ENCODE results near the gene RNF144B.

The RNF144B gene

DNA sequence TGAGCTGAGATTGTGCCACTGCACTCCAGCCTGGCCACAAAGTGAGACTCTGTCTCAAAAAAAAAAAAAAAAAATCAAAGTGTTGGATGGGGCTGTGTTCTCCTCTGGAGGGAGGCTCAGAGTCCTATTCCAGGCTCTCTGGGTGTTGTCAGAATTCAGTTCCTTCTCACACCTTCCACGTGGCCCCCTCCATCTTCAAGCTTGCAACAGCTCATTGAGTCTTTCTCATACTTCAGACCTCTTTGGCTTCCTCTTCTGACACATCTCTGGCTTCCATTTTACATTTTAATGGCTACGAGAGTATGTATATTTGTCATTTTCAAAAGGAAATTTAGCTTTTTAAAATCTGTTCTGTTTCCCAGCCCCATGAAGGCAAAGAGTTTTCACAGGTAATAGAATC lies 85.8 kb downstream of the RNF144B start:
- Histone ChIP-seq H3K4me3 (ENCODE audit: low read depth, low read length) (no peak overlapping the region), H3K27me3 (ENCODE audit: control insufficient read depth, insufficient read depth, low read length) (no peaks in the 10 kb centered on the region), H3K4me1 (ENCODE audit: control insufficient read depth, insufficient read depth, low read length) (peaks cover 3% of the 10 kb centered on the region), H3K36me3 (ENCODE audit: control insufficient read depth, insufficient read depth, low read length) (no peaks in the 10 kb centered on the region), H3K9ac (ENCODE audit: low read depth, low read length) (no peak overlapping the region), H3K9me3 (ENCODE audit: control insufficient read depth, insufficient read depth, low read length) (no peaks in the 10 kb centered on the region)

DNA sequence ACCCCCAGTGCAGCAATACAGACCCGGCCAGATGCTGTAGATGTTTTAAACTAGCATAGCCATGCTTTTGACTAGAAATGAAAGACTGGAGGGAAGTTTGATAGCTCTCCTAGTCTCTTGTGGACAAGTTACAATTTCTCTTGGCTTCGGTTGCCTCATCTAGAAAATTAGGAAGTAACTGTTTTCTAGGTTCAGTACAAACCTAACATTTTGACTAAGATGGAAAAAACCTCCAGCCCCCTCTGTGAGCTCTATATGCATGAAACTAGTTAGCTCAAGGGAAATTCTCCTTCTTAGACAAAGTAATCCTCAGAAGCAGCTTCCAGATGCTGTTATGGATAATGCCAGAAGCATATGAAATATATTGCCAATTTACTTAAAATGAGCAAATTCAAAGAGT lies 86.6 kb downstream of the RNF144B start:
- peaks cover 3% of the 10 kb centered on the region for H3K4me1 ChIP-seq (ENCODE audit: control insufficient read depth, insufficient read depth, low read length)
- H3K9ac ChIP-seq (ENCODE audit: low read depth, low read length) = no peak overlapping the region
- H3K4me3 ChIP-seq (ENCODE audit: low read depth, low read length) = no peak overlapping the region
- no peaks in the 10 kb centered on the region for H3K36me3 ChIP-seq (ENCODE audit: control insufficient read depth, insufficient read depth, low read length)
- H3K27me3 ChIP-seq (ENCODE audit: control insufficient read depth, insufficient read depth, low read length) = no peaks in the 10 kb centered on the region
- H3K9me3 ChIP-seq (ENCODE audit: control insufficient read depth, insufficient read depth, low read length) = no peaks in the 10 kb centered on the region

DNA sequence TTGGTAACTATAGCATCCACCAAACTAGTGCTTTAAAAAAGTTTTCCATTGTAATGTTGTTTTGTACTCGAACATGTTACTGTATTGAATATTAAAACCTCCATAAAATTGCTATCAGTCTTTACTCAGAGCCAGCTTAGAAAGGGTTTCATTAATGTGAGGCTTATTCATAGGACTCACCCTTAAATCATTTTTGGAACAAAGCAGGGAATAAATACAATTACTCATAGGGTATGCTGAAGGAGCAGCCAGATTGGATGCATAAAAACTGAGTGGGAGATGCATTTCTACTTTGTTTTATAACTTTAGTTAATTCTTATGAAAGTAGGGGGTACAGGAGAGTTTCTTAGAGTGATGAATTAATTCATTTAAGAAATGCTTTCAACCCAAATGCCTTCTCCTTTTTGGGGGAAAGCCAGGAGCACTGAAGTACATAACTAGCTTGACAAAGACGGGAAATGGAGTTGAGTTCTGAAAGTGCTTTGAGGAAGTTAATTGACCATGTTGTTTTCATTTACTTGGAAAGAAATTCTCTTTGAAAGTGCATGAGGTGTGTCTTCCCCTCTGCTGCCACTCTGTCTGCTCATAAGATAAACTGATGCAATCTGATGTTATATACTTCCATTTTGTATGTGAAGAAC lies 90.3 kb downstream of the RNF144B start:
- Histone ChIP-seq H3K4me1 (ENCODE audit: control insufficient read depth, insufficient read depth, low read length) (no peaks in the 10 kb centered on the region), H3K4me3 (ENCODE audit: low read depth, low read length) (no peak overlapping the region), H3K9ac (ENCODE audit: low read depth, low read length) (no peak overlapping the region), H3K9me3 (ENCODE audit: control insufficient read depth, insufficient read depth, low read length) (no peaks in the 10 kb centered on the region), H3K36me3 (ENCODE audit: control insufficient read depth, insufficient read depth, low read length) (no peaks in the 10 kb centered on the region), H3K27me3 (ENCODE audit: control insufficient read depth, insufficient read depth, low read length) (no peaks in the 10 kb centered on the region)

DNA sequence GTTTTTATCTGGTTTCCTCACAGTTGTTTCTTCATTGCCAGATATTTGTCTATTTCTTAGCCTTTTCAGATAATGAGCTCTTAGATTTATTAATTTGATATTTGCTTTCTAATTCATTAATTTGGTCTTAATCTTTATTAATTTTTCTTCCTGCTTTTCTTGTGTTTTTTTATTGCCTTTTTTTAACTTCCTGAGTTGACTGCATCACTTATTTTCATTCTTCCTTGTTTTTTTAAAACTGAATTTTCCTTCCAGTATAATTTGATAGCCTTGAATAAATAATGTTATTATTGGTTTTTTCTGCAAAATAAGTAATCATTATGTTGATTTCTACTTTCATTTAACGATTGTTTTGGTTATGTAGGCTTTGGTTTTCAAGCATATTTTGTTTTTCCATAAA lies 91.5 kb downstream of the RNF144B start:
- Histone ChIP-seq H3K9ac (ENCODE audit: low read depth, low read length) (no peak overlapping the region), H3K9me3 (ENCODE audit: control insufficient read depth, insufficient read depth, low read length) (no peaks in the 10 kb centered on the region), H3K36me3 (ENCODE audit: control insufficient read depth, insufficient read depth, low read length) (no peaks in the 10 kb centered on the region), H3K4me3 (ENCODE audit: low read depth, low read length) (no peak overlapping the region), H3K27me3 (ENCODE audit: control insufficient read depth, insufficient read depth, low read length) (no peaks in the 10 kb centered on the region), H3K4me1 (ENCODE audit: control insufficient read depth, insufficient read depth, low read length) (no peaks in the 10 kb centered on the region)

DNA sequence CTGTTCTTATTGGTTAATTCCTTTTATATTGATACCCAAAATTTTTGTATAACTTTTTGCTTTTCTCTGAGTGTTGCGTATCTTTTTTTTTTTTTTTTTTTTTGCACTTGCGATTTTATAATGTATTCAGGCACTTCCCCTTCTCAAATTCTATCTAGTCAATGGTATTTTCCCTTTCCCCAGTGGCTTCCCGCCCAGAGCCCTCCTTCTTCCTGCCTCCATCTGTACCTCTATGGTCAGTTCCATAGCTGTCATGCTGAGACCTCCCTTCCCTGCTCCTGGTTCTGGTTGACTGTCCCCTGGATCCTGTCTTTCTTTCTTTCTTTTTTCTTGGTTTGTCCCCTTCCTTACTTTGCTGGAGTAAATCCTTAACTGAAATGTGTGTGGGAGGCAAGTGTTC lies 94.7 kb downstream of the RNF144B start:
- Histone ChIP-seq H3K27me3 (ENCODE audit: control insufficient read depth, insufficient read depth, low read length) (no peaks in the 10 kb centered on the region), H3K9me3 (ENCODE audit: control insufficient read depth, insufficient read depth, low read length) (no peaks in the 10 kb centered on the region), H3K36me3 (ENCODE audit: control insufficient read depth, insufficient read depth, low read length) (no peaks in the 10 kb centered on the region), H3K4me1 (ENCODE audit: control insufficient read depth, insufficient read depth, low read length) (no peaks in the 10 kb centered on the region), H3K4me3 (ENCODE audit: low read depth, low read length) (no peak overlapping the region), H3K9ac (ENCODE audit: low read depth, low read length) (no peak overlapping the region)

DNA sequence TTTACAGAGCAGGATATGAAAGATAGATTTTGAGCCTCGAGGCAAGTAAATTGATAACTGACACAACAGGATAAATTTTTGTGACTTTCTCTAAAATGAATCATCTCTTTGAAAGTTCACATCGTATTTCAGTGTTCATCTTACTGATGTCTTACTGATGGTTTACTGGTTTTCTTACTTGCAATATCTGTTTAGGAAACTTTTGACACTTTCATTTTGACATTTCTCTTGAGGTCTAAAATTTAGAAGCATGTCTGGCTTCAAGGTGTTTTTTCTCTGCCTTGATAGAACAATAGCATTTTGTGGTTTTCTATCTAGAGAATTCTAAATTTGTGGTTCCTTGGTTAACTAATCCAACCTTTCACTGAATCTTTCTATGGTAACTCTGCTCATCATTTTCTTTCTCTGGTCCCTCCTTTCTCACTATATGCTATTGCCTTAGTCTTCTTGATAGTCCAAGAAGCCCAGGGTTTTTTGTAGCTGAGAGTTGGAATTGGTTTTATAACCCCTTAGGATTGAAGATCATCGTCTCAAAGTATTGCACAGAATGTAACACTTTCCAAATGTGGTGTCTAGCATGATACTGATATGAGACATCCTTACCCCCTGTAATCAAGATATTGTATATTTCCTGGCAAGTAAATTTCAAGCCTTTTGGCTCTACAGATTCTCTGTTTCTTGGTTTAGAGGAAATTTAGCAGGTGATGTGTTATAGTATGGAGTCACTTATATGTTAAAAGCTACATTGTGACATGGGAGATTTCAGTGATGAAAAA lies 98.7 kb downstream of the RNF144B start:
- Histone ChIP-seq H3K4me3 (ENCODE audit: low read depth, low read length) (no peak overlapping the region), H3K9me3 (ENCODE audit: control insufficient read depth, insufficient read depth, low read length) (no peaks in the 10 kb centered on the region), H3K27me3 (ENCODE audit: control insufficient read depth, insufficient read depth, low read length) (no peaks in the 10 kb centered on the region), H3K36me3 (ENCODE audit: control insufficient read depth, insufficient read depth, low read length) (no peaks in the 10 kb centered on the region), H3K9ac (ENCODE audit: low read depth, low read length) (no peak overlapping the region), H3K4me1 (ENCODE audit: control insufficient read depth, insufficient read depth, low read length) (no peaks in the 10 kb centered on the region)

DNA sequence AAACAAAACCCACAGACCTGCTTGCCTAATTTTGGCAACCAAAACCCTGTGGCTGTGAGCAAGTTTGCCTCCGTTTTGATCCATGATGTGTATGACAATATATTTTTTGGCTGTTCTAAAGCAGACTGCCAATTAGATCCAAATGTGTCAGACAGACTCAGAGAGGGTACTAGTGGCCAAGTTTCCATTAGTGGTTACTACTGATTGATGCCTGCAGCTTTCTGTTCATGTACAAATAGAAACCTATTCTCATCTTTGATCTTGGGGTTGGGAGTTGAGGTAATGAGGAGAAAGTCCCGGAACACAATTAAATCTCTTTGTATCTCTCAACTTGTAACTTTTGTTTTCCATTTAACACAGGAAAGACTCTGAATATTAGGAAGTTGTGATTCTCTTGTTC lies 100.9 kb downstream of the RNF144B start:
- Histone ChIP-seq H3K4me1 (ENCODE audit: control insufficient read depth, insufficient read depth, low read length) (no peaks in the 10 kb centered on the region), H3K4me3 (ENCODE audit: low read depth, low read length) (no peak overlapping the region), H3K36me3 (ENCODE audit: control insufficient read depth, insufficient read depth, low read length) (no peaks in the 10 kb centered on the region), H3K9me3 (ENCODE audit: control insufficient read depth, insufficient read depth, low read length) (no peaks in the 10 kb centered on the region), H3K9ac (ENCODE audit: low read depth, low read length) (no peak overlapping the region), H3K27me3 (ENCODE audit: control insufficient read depth, insufficient read depth, low read length) (no peaks in the 10 kb centered on the region)

DNA sequence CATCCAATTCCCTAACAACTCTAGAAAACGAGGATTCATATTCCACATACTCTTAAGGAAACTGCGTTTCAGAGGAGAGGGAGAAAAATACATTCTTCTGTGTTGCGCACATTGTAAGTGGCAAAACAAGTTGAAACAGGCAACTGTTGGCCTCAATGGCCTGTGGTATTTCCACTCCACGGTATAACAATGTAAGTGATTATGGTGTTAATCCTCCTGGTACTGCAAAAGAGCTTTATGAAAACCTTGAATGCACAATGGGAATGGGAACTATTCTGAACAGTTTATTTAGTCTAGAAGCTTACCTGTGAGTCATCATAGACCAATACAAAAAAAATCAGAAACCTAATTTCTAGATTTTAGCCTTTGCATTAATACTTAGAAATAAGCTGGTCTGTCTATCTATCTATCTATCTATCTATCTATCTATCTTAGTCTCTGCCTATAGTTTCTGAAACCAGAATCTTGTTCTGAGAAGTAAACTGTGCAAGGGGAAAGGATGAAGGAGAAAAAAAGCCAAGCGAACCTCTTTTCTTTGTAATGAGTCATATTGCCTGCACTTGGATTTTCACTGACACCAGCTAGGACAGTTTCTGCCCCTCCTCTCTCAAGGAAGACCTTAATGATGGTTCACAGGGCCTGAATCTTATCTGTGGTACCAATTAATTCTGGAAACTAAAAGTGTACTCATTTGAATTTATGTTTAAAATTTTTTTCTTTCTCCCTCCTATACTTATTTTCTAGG lies 101.5 kb downstream of the RNF144B start:
- Histone ChIP-seq H3K4me1 (ENCODE audit: control insufficient read depth, insufficient read depth, low read length) (no peaks in the 10 kb centered on the region), H3K9ac (ENCODE audit: low read depth, low read length) (no peak overlapping the region), H3K4me3 (ENCODE audit: low read depth, low read length) (no peak overlapping the region), H3K9me3 (ENCODE audit: control insufficient read depth, insufficient read depth, low read length) (no peaks in the 10 kb centered on the region), H3K36me3 (ENCODE audit: control insufficient read depth, insufficient read depth, low read length) (no peaks in the 10 kb centered on the region), H3K27me3 (ENCODE audit: control insufficient read depth, insufficient read depth, low read length) (no peaks in the 10 kb centered on the region)

DNA sequence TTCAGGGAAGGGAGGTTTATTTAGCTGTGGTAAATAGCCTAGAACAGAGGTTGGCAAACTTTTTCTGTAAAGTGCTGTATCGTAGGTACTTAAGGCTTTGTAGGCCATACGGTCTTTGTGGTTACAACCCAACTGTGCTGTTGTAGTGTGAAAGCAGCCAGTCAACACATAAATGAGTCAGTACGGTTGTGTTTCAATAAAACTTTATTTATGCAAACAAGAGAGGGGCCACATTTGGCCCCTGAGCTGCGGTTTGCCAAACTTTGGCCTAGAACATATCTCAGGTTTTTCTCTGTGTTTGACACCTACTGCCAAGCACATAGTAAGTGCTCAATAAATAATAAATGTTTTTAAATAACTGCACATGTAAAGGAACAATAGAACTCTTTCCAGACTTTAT lies 102.2 kb downstream of the RNF144B start:
- H3K27me3 ChIP-seq (ENCODE audit: control insufficient read depth, insufficient read depth, low read length) = no peaks in the 10 kb centered on the region
- H3K9ac ChIP-seq (ENCODE audit: low read depth, low read length) = no peak overlapping the region
- H3K4me3 ChIP-seq (ENCODE audit: low read depth, low read length) = no peak overlapping the region
- no peaks in the 10 kb centered on the region for H3K9me3 ChIP-seq (ENCODE audit: control insufficient read depth, insufficient read depth, low read length)
- H3K36me3 ChIP-seq (ENCODE audit: control insufficient read depth, insufficient read depth, low read length) = no peaks in the 10 kb centered on the region
- H3K4me1 ChIP-seq (ENCODE audit: control insufficient read depth, insufficient read depth, low read length) = no peaks in the 10 kb centered on the region

DNA sequence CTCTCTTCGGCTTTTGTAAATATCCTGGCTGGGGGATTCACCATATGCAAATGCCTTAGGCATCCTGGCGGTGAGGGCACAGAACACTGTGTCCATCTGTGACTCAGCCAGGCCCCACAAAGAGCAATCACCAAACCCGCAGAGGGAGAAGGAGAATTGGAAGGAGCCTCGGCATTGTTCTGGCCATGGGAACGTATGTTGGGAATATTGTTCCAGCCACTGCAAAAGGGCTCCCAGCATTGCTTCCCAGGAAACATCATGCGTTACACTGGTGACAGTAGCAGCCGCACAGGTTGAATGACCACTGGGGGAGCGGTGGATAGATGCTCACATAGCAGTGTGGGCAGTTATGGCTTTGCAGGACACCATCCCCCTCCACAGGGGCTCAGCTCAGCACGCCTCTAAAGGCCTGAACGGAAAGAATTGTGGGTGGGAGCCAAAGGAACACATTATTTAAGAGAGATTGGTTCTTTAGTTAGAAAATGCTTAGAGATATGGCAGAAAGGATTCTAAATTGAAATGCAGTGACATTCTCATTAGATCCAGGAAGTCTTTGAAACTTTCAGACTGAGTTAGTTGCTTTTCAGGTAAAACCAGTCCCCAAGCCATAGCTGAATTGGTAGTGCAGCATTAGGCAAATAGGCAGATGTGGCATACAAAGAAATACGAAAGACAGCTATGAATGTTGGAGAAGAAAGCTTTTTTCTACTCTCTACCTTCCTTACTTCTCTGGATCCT lies 104.3 kb downstream of the RNF144B start:
- Histone ChIP-seq H3K27me3 (ENCODE audit: control insufficient read depth, insufficient read depth, low read length) (no peaks in the 10 kb centered on the region), H3K4me3 (ENCODE audit: low read depth, low read length) (no peak overlapping the region), H3K36me3 (ENCODE audit: control insufficient read depth, insufficient read depth, low read length) (no peaks in the 10 kb centered on the region), H3K9ac (ENCODE audit: low read depth, low read length) (no peak overlapping the region), H3K9me3 (ENCODE audit: control insufficient read depth, insufficient read depth, low read length) (no peaks in the 10 kb centered on the region), H3K4me1 (ENCODE audit: control insufficient read depth, insufficient read depth, low read length) (no peaks in the 10 kb centered on the region)

DNA sequence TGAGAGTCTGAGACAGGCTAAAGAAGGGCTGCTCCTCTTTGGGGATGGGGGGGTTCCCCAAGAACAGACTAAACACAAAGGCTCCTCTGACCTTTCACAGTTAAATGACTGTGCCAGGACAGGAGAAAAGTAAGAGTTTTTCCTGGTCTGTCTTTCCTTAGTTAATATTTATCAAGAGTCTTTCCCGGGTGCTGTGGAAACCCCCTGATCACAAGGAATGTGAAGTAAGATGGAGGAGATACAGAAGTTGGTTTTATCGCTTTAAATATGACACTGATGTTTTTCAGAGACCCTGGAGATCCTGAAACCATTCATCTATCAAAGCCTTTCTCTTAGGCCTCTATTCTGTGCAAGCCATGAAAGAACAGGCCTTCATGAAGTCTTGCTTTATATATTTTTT lies 105.8 kb downstream of the RNF144B start:
- H3K4me3 ChIP-seq (ENCODE audit: low read depth, low read length) = no peak overlapping the region
- H3K36me3 ChIP-seq (ENCODE audit: control insufficient read depth, insufficient read depth, low read length) = no peaks in the 10 kb centered on the region
- no peaks in the 10 kb centered on the region for H3K27me3 ChIP-seq (ENCODE audit: control insufficient read depth, insufficient read depth, low read length)
- no peaks in the 10 kb centered on the region for H3K4me1 ChIP-seq (ENCODE audit: control insufficient read depth, insufficient read depth, low read length)
- H3K9ac ChIP-seq (ENCODE audit: low read depth, low read length) = no peak overlapping the region
- H3K9me3 ChIP-seq (ENCODE audit: control insufficient read depth, insufficient read depth, low read length) = no peaks in the 10 kb centered on the region
